HCT116 (cell line): Measurements from ENCODE around the gene GUCY2C. TPM values are rescaled to one million over a fixed set of nuclear protein-coding genes. Genes with fewer than 3 reads are reported as not detected.
"Not testable (repeated sequence)": the region's sequence is repeated elsewhere in the genome, so short reads cannot be mapped to it uniquely, and the experiment has no call there.

Experiments used
- ATAC-seq: fragments of 200-7000 bp; cut with Tn5 transposase; 2 replicates; pipeline ENCODE4 v1.9.1; 2020; ENCODE audit warnings: mild to moderate bottlenecking, moderate library complexity
- BruUV-seq: library from RNA; stranded (reverse); fragments of 400-500 nt; replicated peaks from 2 replicates; lab custom pipeline; 2021; lab: Mats Ljungman, UMichigan
- CTCF ChIA-PET: fragments of 300-600 bp; sonication (Branson Sonifier 250); formaldehyde crosslinking; loops from one replicate; lab custom pipeline; 2021; ENCODE audit warnings: antibody characterized with exemption; lab: Charles Lee
- POLR2A ChIA-PET: fragments of 300-600, 350-600 bp; sonication (Branson Sonifier 250); formaldehyde crosslinking; loops from one replicate; lab custom pipeline; 2021; ENCODE audit warnings: antibody characterized with exemption; lab: Charles Lee
- RAD21 ChIA-PET, 2 experiments: fragments of 300-600 bp; sonication (Branson Sonifier 250); formaldehyde crosslinking; loops; one replicate each; lab custom pipeline; 2023; ENCODE audit warnings: low total read pairs in 2 of 2; ENCODE audit not compliant: uncharacterized antibody in 2 of 2, unreplicated experiment in 2 of 2, low non-redundant PET in 1 of 2; lab: Charles Lee
- DNase-seq: peaks from one replicate; pipeline ENCODE4 v3.0.0-alpha.2; 2010; ENCODE audit warnings: low read depth, low spot score
- H2AFZ ChIP-seq: fragments of 200-600 bp; shearing (Covaris generic), sonication (generic); 2 replicates; pipeline ENCODE4 v1.6.1; 2017; ENCODE audit warnings: low read depth, mixed run types, mixed read lengths, antibody characterized with exemption, low read length; ENCODE audit not compliant: poor library complexity, severe bottlenecking
- H3K27ac ChIP-seq: 2 replicates; pipeline ENCODE4 v1.5.1; 2012; ENCODE audit warnings: low read depth, low read length
- H3K27me3 ChIP-seq: fragments of 200-600 bp; sonication (generic); 2 replicates; pipeline ENCODE4 v1.6.1; 2016; ENCODE audit warnings: mixed run types, low read length, mixed read lengths; ENCODE audit not compliant: insufficient read depth
- H3K36me3 ChIP-seq, 2 experiments: fragments of 200-500 bp in 1 of 2; fragments of 200-600 bp in 1 of 2; sonication (Bioruptor generic) in 1 of 2; sonication (generic) in 1 of 2; 2 replicates each; pipeline versions ENCODE4 v1.5.1 to v1.6.1; 2014 to 2016; ENCODE audit warnings: low read length in 2 of 2, inconsistent platforms in 1 of 2, mixed read lengths in 1 of 2, mixed run types in 1 of 2; ENCODE audit not compliant: insufficient read depth in 2 of 2, control insufficient read depth in 1 of 2
- H3K4me1 ChIP-seq, 2 experiments: fragments of 200-600 bp in 1 of 2; sonication (generic) in 1 of 2; 2 replicates each; pipeline versions ENCODE4 v1.5.1 to v1.6.1; 2012 to 2017; ENCODE audit warnings: low read length in 2 of 2, inconsistent platforms in 1 of 2, mild to moderate bottlenecking in 1 of 2, mixed read lengths in 1 of 2, mixed run types in 1 of 2, moderate library complexity in 1 of 2; ENCODE audit not compliant: insufficient read depth in 2 of 2, control insufficient read depth in 1 of 2
- H3K4me2 ChIP-seq: fragments of 200-600 bp; sonication (generic); 2 replicates; pipeline ENCODE4 v1.6.1; 2017; ENCODE audit warnings: mixed run types, low read length, mixed read lengths
- H3K4me3 ChIP-seq, 2 experiments: fragments of 200-600 bp in 1 of 2; sonication (generic) in 1 of 2; replicated peaks in 1 of 2; 2 replicates each; pipeline ENCODE4 v1.5.1; 2011 to 2016; ENCODE audit warnings: low read length in 2 of 2, control low read depth in 1 of 2, low read depth in 1 of 2, mild to moderate bottlenecking in 1 of 2, mixed read lengths in 1 of 2, mixed run types in 1 of 2
- H3K79me2 ChIP-seq: fragments of 200-600 bp; sonication (generic); 2 replicates; pipeline ENCODE4 v1.6.1; 2017; ENCODE audit warnings: mild to moderate bottlenecking, mixed run types, low read length, moderate library complexity, mixed read lengths; ENCODE audit not compliant: insufficient read depth
- H3K9ac ChIP-seq: fragments of 200-600 bp; sonication (generic); 2 replicates; pipeline ENCODE4 v1.6.1; 2016; ENCODE audit warnings: low read length, mixed read lengths
- H3K9me2 ChIP-seq: fragments of 200-600 bp; sonication (generic), shearing (Covaris generic); 2 replicates; pipeline ENCODE4 v1.6.1; 2017; ENCODE audit warnings: mixed run types, mild to moderate bottlenecking, moderate library complexity; ENCODE audit not compliant: insufficient read depth
- H3K9me3 ChIP-seq, 2 experiments: fragments of 200-500 bp in 1 of 2; fragments of 200-600 bp in 1 of 2; sonication (Bioruptor generic) in 1 of 2; sonication (generic) in 1 of 2; 2 replicates each; pipeline ENCODE4 v1.6.1; 2014 to 2017; ENCODE audit warnings: low read length in 2 of 2, mixed read lengths in 2 of 2, inconsistent platforms in 1 of 2, low read depth in 1 of 2, mild to moderate bottlenecking in 1 of 2, mixed run types in 1 of 2, moderate library complexity in 1 of 2; ENCODE audit not compliant: control insufficient read depth in 1 of 2, insufficient read depth in 1 of 2
- H4K20me1 ChIP-seq: fragments of 200-600 bp; sonication (generic), shearing (Covaris generic); 2 replicates; pipeline ENCODE4 v1.6.1; 2017; ENCODE audit warnings: mixed run types, mild to moderate bottlenecking, moderate library complexity; ENCODE audit not compliant: insufficient read depth
- CBX3 ChIP-seq: IDR thresholded peaks from 2 replicates; pipeline ENCODE4 v1.6.1; 2012; ENCODE audit warnings: low read depth
- SP1 ChIP-seq: IDR thresholded peaks from 2 replicates; pipeline ENCODE4 v1.6.1; 2012; ENCODE audit warnings: low read depth
- TCF7L2 ChIP-seq: IDR thresholded peaks from 2 replicates; pipeline ENCODE4 v1.7.0; 2011; ENCODE audit warnings: borderline replicate concordance, inconsistent platforms; ENCODE audit not compliant: insufficient read depth, insufficient read length; ENCODE audit errors: extremely low read depth
- YY1 ChIP-seq: IDR thresholded peaks from 2 replicates; pipeline ENCODE4 v1.6.1; 2011; ENCODE audit warnings: low read length, low read depth, moderate library complexity, mild to moderate bottlenecking; ENCODE audit not compliant: insufficient replicate concordance; ENCODE audit errors: extremely low read depth
- intact Hi-C: fragments of 100-400 bp; cut with micrococcal nuclease; formaldehyde crosslinking; loops from 2 replicates; pipeline ENCODE4 v1.10.0; 2022
- total RNA-seq: library from RNA; stranded (reverse); gene quantifications from one replicate; pipeline ENCODE4 v1.2.1, GENCODE V29; 2021; ENCODE audit not compliant: unreplicated experiment
- TF ChIP-seq, protein P1 (sequence below): IDR thresholded peaks from 2 replicates; pipeline ENCODE4 v1.6.1; 2012; ENCODE audit warnings: low read depth
- TF ChIP-seq, protein P2 (sequence below): IDR thresholded peaks from 2 replicates; pipeline ENCODE4 v1.6.1; 2012

GUCY2C gene
- total RNA-seq, 1 experiment from 2014 or later: not detected

DNA sequence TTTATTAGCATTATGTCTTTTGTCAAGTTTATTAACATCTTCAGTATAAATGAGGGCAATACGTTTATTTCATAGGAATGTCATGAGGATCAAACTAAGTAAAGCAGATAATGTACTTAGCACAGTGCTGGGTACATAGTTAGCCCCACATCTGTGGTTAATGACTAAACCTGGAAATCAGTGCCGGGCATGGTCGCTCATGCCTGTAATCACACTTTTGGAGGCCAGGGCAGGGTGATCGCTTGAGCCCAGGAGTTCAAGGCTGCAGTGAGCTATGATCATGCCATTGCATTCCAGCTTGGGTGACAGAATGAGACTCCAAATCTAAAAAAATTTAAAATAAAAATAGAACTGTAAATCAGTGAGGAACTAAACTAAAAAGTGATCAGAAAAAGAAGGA is 44.8 kb upstream of the GUCY2C start:
- ATAC-seq (no peak), DNase-seq (no peak)
- H3K4me1 ChIP-seq: no peaks in the 10 kb centered on the region
- no peaks in the 10 kb centered on the region for H4K20me1 ChIP-seq
- no peak for TF ChIP-seq CBX3
- TF ChIP-seq, protein P1, sequence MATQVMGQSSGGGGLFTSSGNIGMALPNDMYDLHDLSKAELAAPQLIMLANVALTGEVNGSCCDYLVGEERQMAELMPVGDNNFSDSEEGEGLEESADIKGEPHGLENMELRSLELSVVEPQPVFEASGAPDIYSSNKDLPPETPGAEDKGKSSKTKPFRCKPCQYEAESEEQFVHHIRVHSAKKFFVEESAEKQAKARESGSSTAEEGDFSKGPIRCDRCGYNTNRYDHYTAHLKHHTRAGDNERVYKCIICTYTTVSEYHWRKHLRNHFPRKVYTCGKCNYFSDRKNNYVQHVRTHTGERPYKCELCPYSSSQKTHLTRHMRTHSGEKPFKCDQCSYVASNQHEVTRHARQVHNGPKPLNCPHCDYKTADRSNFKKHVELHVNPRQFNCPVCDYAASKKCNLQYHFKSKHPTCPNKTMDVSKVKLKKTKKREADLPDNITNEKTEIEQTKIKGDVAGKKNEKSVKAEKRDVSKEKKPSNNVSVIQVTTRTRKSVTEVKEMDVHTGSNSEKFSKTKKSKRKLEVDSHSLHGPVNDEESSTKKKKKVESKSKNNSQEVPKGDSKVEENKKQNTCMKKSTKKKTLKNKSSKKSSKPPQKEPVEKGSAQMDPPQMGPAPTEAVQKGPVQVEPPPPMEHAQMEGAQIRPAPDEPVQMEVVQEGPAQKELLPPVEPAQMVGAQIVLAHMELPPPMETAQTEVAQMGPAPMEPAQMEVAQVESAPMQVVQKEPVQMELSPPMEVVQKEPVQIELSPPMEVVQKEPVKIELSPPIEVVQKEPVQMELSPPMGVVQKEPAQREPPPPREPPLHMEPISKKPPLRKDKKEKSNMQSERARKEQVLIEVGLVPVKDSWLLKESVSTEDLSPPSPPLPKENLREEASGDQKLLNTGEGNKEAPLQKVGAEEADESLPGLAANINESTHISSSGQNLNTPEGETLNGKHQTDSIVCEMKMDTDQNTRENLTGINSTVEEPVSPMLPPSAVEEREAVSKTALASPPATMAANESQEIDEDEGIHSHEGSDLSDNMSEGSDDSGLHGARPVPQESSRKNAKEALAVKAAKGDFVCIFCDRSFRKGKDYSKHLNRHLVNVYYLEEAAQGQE: no peak
- TF ChIP-seq, protein P2, sequence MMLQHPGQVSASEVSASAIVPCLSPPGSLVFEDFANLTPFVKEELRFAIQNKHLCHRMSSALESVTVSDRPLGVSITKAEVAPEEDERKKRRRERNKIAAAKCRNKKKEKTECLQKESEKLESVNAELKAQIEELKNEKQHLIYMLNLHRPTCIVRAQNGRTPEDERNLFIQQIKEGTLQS: no peak
- TF ChIP-seq YY1: no peak
- no peak for TF ChIP-seq TCF7L2
- TF ChIP-seq SP1: no peak
- no peaks in the 10 kb centered on the region for H3K36me3 ChIP-seq
- no peaks in the 10 kb centered on the region for H3K9me2 ChIP-seq
- no peaks in the 10 kb centered on the region for H3K9me3 ChIP-seq
- H3K27ac ChIP-seq: no peak overlapping the region
- no peak overlapping the region for H2AFZ ChIP-seq
- ChIA-PET CTCF (no interaction called here), RAD21 (no interaction called here), POLR2A (no interaction called here)
- H3K9ac ChIP-seq: no peak overlapping the region
- H3K4me2 ChIP-seq: no peak overlapping the region
- H3K4me3 ChIP-seq: no peak overlapping the region
- no TSS peak for BruUV-seq
- H3K27me3 ChIP-seq: no peaks in the 10 kb centered on the region
- H3K79me2 ChIP-seq: no peaks in the 10 kb centered on the region
- intact Hi-C loops: no loop called here

DNA sequence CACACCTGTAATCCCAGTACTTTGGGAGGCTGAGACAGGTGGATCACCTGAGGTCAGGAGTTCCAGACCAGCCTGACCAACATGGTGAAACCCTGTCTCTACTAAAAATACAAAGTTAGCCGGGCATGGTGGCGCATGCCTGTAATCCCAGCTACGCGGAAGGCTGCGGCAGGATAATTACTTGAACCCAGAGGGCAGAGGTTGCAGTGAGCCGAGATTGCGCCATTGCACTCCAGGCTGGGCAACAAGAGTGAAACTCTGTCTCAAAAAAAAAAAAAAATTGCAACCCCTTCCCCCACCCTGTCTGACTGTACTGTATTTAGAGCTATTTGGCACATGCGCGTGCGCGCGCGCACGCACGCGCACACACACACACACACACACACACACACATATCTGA is 40.0 kb upstream of the GUCY2C start:
- H3K27me3 ChIP-seq: not testable (repeated sequence)

More for the DNA sequence above, 40.0 kb upstream of the GUCY2C start:
- CTCF ChIA-PET, H3K79me2 ChIP-seq, BruUV-seq, H3K4me2 ChIP-seq, intact Hi-C loops, H3K4me3 ChIP-seq, H4K20me1 ChIP-seq, POLR2A ChIA-PET, H3K9ac ChIP-seq, DNase-seq, H3K9me3 ChIP-seq, H2AFZ ChIP-seq, H3K9me2 ChIP-seq, H3K4me1 ChIP-seq, H3K36me3 ChIP-seq, ATAC-seq, H3K27ac ChIP-seq, RAD21 ChIA-PET: not testable (repeated sequence)
